H9 (cell line): ENCODE results near the gene PDZD8. TPM values are rescaled to one million over a fixed set of nuclear protein-coding genes. Genes with fewer than 3 reads are reported as not detected.

Source experiments
- DNase-seq: peaks from one replicate; pipeline ENCODE4 v3.0.0-alpha.2; 2017
- H2AFZ ChIP-seq: one replicate; pipeline ENCODE4 v1.6.1; 2013; ENCODE audit warnings: mild to moderate bottlenecking, low read length, control low read depth, moderate library complexity
- H2AK5ac ChIP-seq: 2 replicates; pipeline ENCODE4 v1.6.1; 2013; ENCODE audit warnings: low read length, control low read depth, mixed read lengths; ENCODE audit not compliant: insufficient read length
- H2BK120ac ChIP-seq: one replicate; pipeline ENCODE4 v1.6.1; 2013; ENCODE audit warnings: low read depth, mild to moderate bottlenecking, low read length, control low read depth, inconsistent platforms; ENCODE audit not compliant: poor library complexity, severe bottlenecking
- H2BK12ac ChIP-seq: 2 replicates; pipeline ENCODE4 v1.6.1; 2013; ENCODE audit warnings: low read length, control low read depth, mixed read lengths, low read depth; ENCODE audit not compliant: insufficient read length
- H2BK15ac ChIP-seq: 2 replicates; pipeline ENCODE4 v1.6.1; 2013; ENCODE audit warnings: low read depth, low read length, control low read depth
- H2BK20ac ChIP-seq: one replicate; pipeline ENCODE4 v1.6.1; 2013; ENCODE audit warnings: low read depth, mild to moderate bottlenecking, low read length, control low read depth, inconsistent platforms; ENCODE audit not compliant: poor library complexity, severe bottlenecking
- H2BK5ac ChIP-seq: 2 replicates; pipeline ENCODE4 v1.6.1; 2013; ENCODE audit warnings: low read length, control low read depth, mixed read lengths; ENCODE audit not compliant: insufficient read length
- H3K14ac ChIP-seq: 2 replicates; pipeline ENCODE4 v1.6.1; 2013; ENCODE audit warnings: low read length, control low read depth; ENCODE audit not compliant: insufficient read depth
- H3K18ac ChIP-seq: 2 replicates; pipeline ENCODE4 v1.6.1; 2013; ENCODE audit warnings: low read depth, mild to moderate bottlenecking, mixed read lengths, low read length, control low read depth; ENCODE audit not compliant: insufficient read length
- H3K23ac ChIP-seq: 2 replicates; pipeline ENCODE4 v1.6.1; 2013; ENCODE audit warnings: low read length, control low read depth, mixed read lengths, low read depth; ENCODE audit not compliant: insufficient read length
- H3K23me2 ChIP-seq: 2 replicates; pipeline ENCODE4 v1.6.1; 2013; ENCODE audit warnings: low read depth, mild to moderate bottlenecking, mixed read lengths, low read length, control low read depth; ENCODE audit not compliant: insufficient read length, poor library complexity, severe bottlenecking
- H3K27ac ChIP-seq: 2 replicates; pipeline ENCODE4 v1.5.1; 2013; ENCODE audit warnings: low read length, control low read depth, mixed read lengths, low read depth; ENCODE audit not compliant: insufficient read length
- H3K27me3 ChIP-seq: 2 replicates; pipeline ENCODE4 v1.6.1; 2013; ENCODE audit warnings: low read length, control low read depth, inconsistent platforms; ENCODE audit not compliant: insufficient read depth
- H3K4ac ChIP-seq: 2 replicates; pipeline ENCODE4 v1.6.1; 2013; ENCODE audit warnings: low read depth, mild to moderate bottlenecking, control low read depth, inconsistent platforms, low read length, moderate library complexity
- H3K4me1 ChIP-seq: 2 replicates; pipeline ENCODE4 v1.6.1; 2013; ENCODE audit warnings: low read length, control low read depth, inconsistent platforms; ENCODE audit not compliant: insufficient read depth
- H3K4me2 ChIP-seq: 2 replicates; pipeline ENCODE4 v1.6.1; 2013; ENCODE audit warnings: low read length, control low read depth, mixed read lengths; ENCODE audit not compliant: insufficient read length, insufficient read depth
- H3K56ac ChIP-seq: 2 replicates; pipeline ENCODE4 v1.6.1; 2013; ENCODE audit warnings: low read depth, mild to moderate bottlenecking, mixed read lengths, low read length, control low read depth; ENCODE audit not compliant: insufficient read length
- H3K79me1 ChIP-seq: 2 replicates; pipeline ENCODE4 v1.6.1; 2013; ENCODE audit warnings: low read depth, mild to moderate bottlenecking, moderate library complexity, low read length, control low read depth, inconsistent platforms; ENCODE audit not compliant: insufficient read depth, poor library complexity, severe bottlenecking
- H3K79me2 ChIP-seq: 2 replicates; pipeline ENCODE4 v1.6.1; 2013; ENCODE audit warnings: low read length, control low read depth, inconsistent platforms; ENCODE audit not compliant: insufficient read depth
- H3K9ac ChIP-seq: 2 replicates; pipeline ENCODE4 v1.6.1; 2013; ENCODE audit warnings: low read length, control low read depth, mixed read lengths; ENCODE audit not compliant: insufficient read length; ENCODE audit errors: extremely low read depth
- H3K9me3 ChIP-seq: one replicate; pipeline ENCODE4 v1.6.1; 2013; ENCODE audit warnings: low read depth, low read length, inconsistent platforms; ENCODE audit not compliant: control insufficient read depth
- H3T11ph ChIP-seq: one replicate; pipeline ENCODE4 v1.6.1; 2013; ENCODE audit warnings: mild to moderate bottlenecking, low read length, control low read depth, inconsistent platforms
- H4K20me1 ChIP-seq: one replicate; pipeline ENCODE4 v1.6.1; 2013; ENCODE audit not compliant: control insufficient read depth, insufficient read length, insufficient read depth
- H4K5ac ChIP-seq: 2 replicates; pipeline ENCODE4 v1.6.1; 2013; ENCODE audit warnings: low read depth, mild to moderate bottlenecking, mixed read lengths, low read length, control low read depth; ENCODE audit not compliant: insufficient read length
- H4K8ac ChIP-seq: replicated peaks from 2 replicates; pipeline ENCODE4 v1.6.1; 2013; ENCODE audit warnings: low read length, control low read depth, mixed read lengths, low read depth; ENCODE audit not compliant: insufficient read length
- H4K91ac ChIP-seq: 2 replicates; pipeline ENCODE4 v1.6.1; 2013; ENCODE audit warnings: low read depth, mild to moderate bottlenecking, moderate library complexity, mixed read lengths, low read length, control low read depth; ENCODE audit not compliant: insufficient read length
- H3K27ac Mint-ChIP-seq, 3 experiments: 2 replicates in 2 of 3; 3 replicates in 1 of 3; pipeline ENCODE4 v1.8.0; 2020 to 2021; ENCODE audit warnings: mixed read lengths in 3 of 3, mild to moderate bottlenecking in 1 of 3, moderate library complexity in 1 of 3
- H3K27me3 Mint-ChIP-seq: 2 replicates; pipeline ENCODE4 v1.8.0; 2021; ENCODE audit warnings: low read depth, mild to moderate bottlenecking, moderate library complexity, mixed read lengths
- H3K36me3 Mint-ChIP-seq, 3 experiments: 2 replicates in 2 of 3; 3 replicates in 1 of 3; pipeline ENCODE4 v1.8.0; 2020 to 2021; ENCODE audit warnings: low read depth in 3 of 3, mixed read lengths in 3 of 3; ENCODE audit not compliant: insufficient read depth in 1 of 3
- H3K4me1 Mint-ChIP-seq, 2 experiments: 2 replicates each; pipeline ENCODE4 v1.8.0; 2020; ENCODE audit warnings: mixed read lengths in 2 of 2
- H3K4me3 Mint-ChIP-seq, 2 experiments: 2 replicates in 1 of 2; 3 replicates in 1 of 2; pipeline ENCODE4 v1.8.0; 2020 to 2021; ENCODE audit warnings: mild to moderate bottlenecking in 2 of 2, mixed read lengths in 2 of 2, moderate library complexity in 1 of 2
- H3K9me3 Mint-ChIP-seq, 2 experiments: 2 replicates in 1 of 2; 3 replicates in 1 of 2; pipeline ENCODE4 v1.8.0; 2020; ENCODE audit warnings: mild to moderate bottlenecking in 2 of 2, mixed read lengths in 2 of 2, moderate library complexity in 1 of 2
- WGBS: extraction: QIAGEN DNeasy Blood & Tissue Kit; methylation state at CpG from one replicate; pipeline ENCODE4 v1.1.7; 2013; ENCODE audit warnings: missing lambda C conversion rate, low lambda C conversion rate, mixed read lengths; ENCODE audit not compliant: insufficient read length; ENCODE audit errors: extremely low coverage; 5-methylcytosine and 5-hydroxymethylcytosine counted together
- total RNA-seq: library from RNA; stranded (reverse); gene quantifications from 2 replicates; pipeline ENCODE4 v1.2.1, GENCODE V29; 2021
- TF ChIP-seq, protein P1 (sequence below): fragments of 200-600 bp; sonication (generic); conservative IDR thresholded peaks from 3 replicates; pipeline ENCODE4 v1.8.0; 2021; ENCODE audit warnings: antibody characterized with exemption, mild to moderate bottlenecking

PDZD8 gene
- total RNA-seq, 1 experiment from 2014 or later: 38.2 TPM

DNA sequence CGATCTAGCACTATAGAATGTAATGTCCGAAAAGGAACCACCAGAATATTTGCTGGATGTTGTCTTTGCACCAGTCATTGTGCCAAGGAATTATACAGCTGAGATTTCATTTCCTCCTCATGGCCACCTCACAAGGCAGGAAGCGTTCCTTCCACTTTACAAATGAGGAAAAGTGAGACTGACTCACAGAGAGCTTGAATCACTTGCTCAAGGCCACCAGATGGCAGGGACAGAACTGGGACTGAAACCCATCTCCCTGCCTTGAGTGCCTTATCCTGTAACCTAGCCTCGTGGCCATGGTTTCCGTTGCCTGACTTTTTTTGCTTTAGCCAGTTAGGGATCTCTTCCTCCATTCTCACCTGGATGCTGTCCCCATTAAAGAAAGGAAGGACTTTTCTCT lies 44.7 kb upstream of the PDZD8 start:
- no peak overlapping the region for H2BK12ac ChIP-seq
- H4K5ac ChIP-seq: no peak overlapping the region
- H3K9me3 ChIP-seq: no peaks in the 10 kb centered on the region
- no peaks in the 10 kb centered on the region for H3K79me1 ChIP-seq
- no peak overlapping the region for H2BK15ac ChIP-seq
- no CpG with 5 or more reads among the region's 5 CpGs for WGBS
- no peak for DNase-seq
- H3K4me1 ChIP-seq: no peaks in the 10 kb centered on the region; the same call in 1 of the 2 replicates
- H3K23me2 ChIP-seq: no peaks in the 10 kb centered on the region
- Mint-ChIP-seq H3K9me3 (peaks cover 4% of the 10 kb centered on the region in 2 experiments; a peak in 2 of 5 replicates), H3K36me3 (peaks cover 0 to 2% (median 0%) of the 10 kb centered on the region in 3 experiments; a peak in 1 of 7 replicates), H3K27ac (no peak overlapping the region; a peak in 1 of 7 replicates), H3K4me3 (no peak overlapping the region), H3K27me3 (peaks cover 4% of the 10 kb centered on the region), H3K4me1 (peaks cover 9 to 12% of the 10 kb centered on the region in 2 experiments)
- no peak overlapping the region for H2AK5ac ChIP-seq
- H3K23ac ChIP-seq: no peak overlapping the region
- H3K27ac ChIP-seq: no peak overlapping the region
- no peaks in the 10 kb centered on the region for H3K79me2 ChIP-seq
- H3K9ac ChIP-seq: no peak overlapping the region
- H3T11ph ChIP-seq: no peak overlapping the region
- no peak overlapping the region for H3K4me2 ChIP-seq
- TF ChIP-seq, protein P1, sequence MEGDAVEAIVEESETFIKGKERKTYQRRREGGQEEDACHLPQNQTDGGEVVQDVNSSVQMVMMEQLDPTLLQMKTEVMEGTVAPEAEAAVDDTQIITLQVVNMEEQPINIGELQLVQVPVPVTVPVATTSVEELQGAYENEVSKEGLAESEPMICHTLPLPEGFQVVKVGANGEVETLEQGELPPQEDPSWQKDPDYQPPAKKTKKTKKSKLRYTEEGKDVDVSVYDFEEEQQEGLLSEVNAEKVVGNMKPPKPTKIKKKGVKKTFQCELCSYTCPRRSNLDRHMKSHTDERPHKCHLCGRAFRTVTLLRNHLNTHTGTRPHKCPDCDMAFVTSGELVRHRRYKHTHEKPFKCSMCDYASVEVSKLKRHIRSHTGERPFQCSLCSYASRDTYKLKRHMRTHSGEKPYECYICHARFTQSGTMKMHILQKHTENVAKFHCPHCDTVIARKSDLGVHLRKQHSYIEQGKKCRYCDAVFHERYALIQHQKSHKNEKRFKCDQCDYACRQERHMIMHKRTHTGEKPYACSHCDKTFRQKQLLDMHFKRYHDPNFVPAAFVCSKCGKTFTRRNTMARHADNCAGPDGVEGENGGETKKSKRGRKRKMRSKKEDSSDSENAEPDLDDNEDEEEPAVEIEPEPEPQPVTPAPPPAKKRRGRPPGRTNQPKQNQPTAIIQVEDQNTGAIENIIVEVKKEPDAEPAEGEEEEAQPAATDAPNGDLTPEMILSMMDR: no peak
- H2AFZ ChIP-seq: no peak overlapping the region
- H4K20me1 ChIP-seq: no peaks in the 10 kb centered on the region
- no peaks in the 10 kb centered on the region for H3K27me3 ChIP-seq
- H4K8ac ChIP-seq: no peak overlapping the region
- no peak overlapping the region for H2BK120ac ChIP-seq
- H4K91ac ChIP-seq: no peak overlapping the region
- H2BK5ac ChIP-seq: no peak overlapping the region
- H3K56ac ChIP-seq: no peak overlapping the region
- H3K18ac ChIP-seq: no peak overlapping the region
- H3K14ac ChIP-seq: no peak overlapping the region
- H2BK20ac ChIP-seq: no peak overlapping the region
- no peak overlapping the region for H3K4ac ChIP-seq
